PC-9 (cell line): Measurements from ENCODE around the gene LRGUK. TPM values are rescaled to one million over a fixed set of nuclear protein-coding genes. Genes with fewer than 3 reads are reported as not detected.

ENCODE experiments used
- BruUV-seq: library from RNA; stranded (reverse); fragments of 400-500 nt; replicated peaks from 2 replicates; lab custom pipeline; 2021; lab: Mats Ljungman, UMichigan
- CTCF ChIA-PET: fragments of 300-600 bp; sonication (Branson Sonifier 250); formaldehyde crosslinking; loops from one replicate; lab custom pipeline; 2022; ENCODE audit warnings: antibody characterized with exemption; lab: Charles Lee
- POLR2A ChIA-PET: fragments of 300-600 bp; sonication (Branson Sonifier 250); formaldehyde crosslinking; loops from one replicate; lab custom pipeline; 2022; ENCODE audit warnings: antibody characterized with exemption; ENCODE audit not compliant: unreplicated experiment; lab: Charles Lee
- DNase-seq, 2 experiments: peaks; one replicate each; pipeline versions ENCODE4 v3.0.0 to v3.0.0-alpha.2; 2015 to 2022; ENCODE audit warnings: mixed read lengths in 1 of 2
- H2AFZ ChIP-seq: fragments of 200-600 bp; sonication (generic); 2 replicates; pipeline ENCODE4 v1.8.1; 2017; ENCODE audit warnings: antibody characterized with exemption
- H3F3A ChIP-seq: fragments of 200-600 bp; sonication (generic); 2 replicates; pipeline ENCODE4 v1.8.1; 2017; ENCODE audit warnings: antibody characterized with exemption, mild to moderate bottlenecking, low read depth; ENCODE audit not compliant: insufficient read depth
- H3K27ac ChIP-seq: fragments of 200-600 bp; sonication (generic); 2 replicates; pipeline ENCODE4 v1.6.1; 2016; ENCODE audit warnings: mixed run types
- H3K27me3 ChIP-seq: fragments of 200-600 bp; sonication (generic); 2 replicates; pipeline ENCODE4 v1.6.1; 2016; ENCODE audit warnings: low read depth, mixed run types; ENCODE audit not compliant: insufficient read depth
- H3K36me3 ChIP-seq: fragments of 200-600 bp; sonication (generic); 2 replicates; pipeline ENCODE4 v1.6.1; 2016; ENCODE audit warnings: low read depth, mixed run types
- H3K4me1 ChIP-seq: fragments of 200-600 bp; sonication (generic); replicated peaks from 2 replicates; pipeline ENCODE4 v1.6.1; 2016; ENCODE audit warnings: mixed run types; ENCODE audit not compliant: insufficient read depth
- H3K4me2 ChIP-seq: fragments of 200-600 bp; sonication (generic); 2 replicates; pipeline ENCODE4 v1.6.1; 2017; ENCODE audit warnings: mixed run types
- H3K4me3 ChIP-seq: fragments of 200-600 bp; sonication (generic); 2 replicates; pipeline ENCODE4 v1.6.1; 2016; ENCODE audit warnings: mixed run types
- H3K79me2 ChIP-seq: fragments of 200-600 bp; sonication (generic); 2 replicates; pipeline ENCODE4 v1.6.1; 2017; ENCODE audit warnings: low read depth, mixed run types
- H3K9me2 ChIP-seq: fragments of 200-600 bp; sonication (generic); 2 replicates; pipeline ENCODE4 v1.8.1; 2017; ENCODE audit warnings: mild to moderate bottlenecking; ENCODE audit not compliant: insufficient read depth
- H3K9me3 ChIP-seq: fragments of 200-600 bp; sonication (generic); 2 replicates; pipeline ENCODE4 v1.8.1; 2016; ENCODE audit warnings: low read depth; ENCODE audit not compliant: insufficient read depth
- H4K20me1 ChIP-seq: fragments of 200-600 bp; sonication (generic); 2 replicates; pipeline ENCODE4 v1.8.1; 2017; ENCODE audit not compliant: insufficient read depth
- CTCF ChIP-seq: fragments of 200-600 bp; sonication (generic); conservative IDR thresholded peaks from 2 replicates; pipeline ENCODE4 v1.6.1; 2017; ENCODE audit warnings: mixed run types, antibody characterized with exemption, mild to moderate bottlenecking, moderate library complexity
- EZH2 ChIP-seq: fragments of 200-600 bp; sonication (generic); IDR thresholded peaks from 2 replicates; pipeline ENCODE4 v1.8.0; 2017; ENCODE audit warnings: antibody characterized with exemption, low read depth
- intact Hi-C: fragments of 100-400 bp; cut with micrococcal nuclease; formaldehyde crosslinking; loops from one replicate; pipeline ENCODE4 v1.10.0; 2022; ENCODE audit not compliant: unreplicated experiment
- total RNA-seq: library from RNA; stranded (reverse); gene quantifications from 2 replicates; pipeline ENCODE4 v1.2.3, GENCODE V29; 2021

LRGUK gene
- total RNA-seq, 1 experiment from 2014 or later, result 2.3 TPM

GRCh38 chr7:134182078-134182477, 54.9 kb downstream of the LRGUK start:
- no TSS peak for BruUV-seq
- TF ChIP-seq EZH2, result no peak
- TF ChIP-seq CTCF, result no peak
- H3K27me3 ChIP-seq, result no peaks in the 10 kb centered on the region
- no peak overlapping the region for H3K27ac ChIP-seq
- no peaks in the 10 kb centered on the region for H3K4me1 ChIP-seq
- no peak overlapping the region for H3K4me3 ChIP-seq
- ChIA-PET CTCF (no interaction called here), POLR2A (no interaction called here)
- no peaks in the 10 kb centered on the region for H3K9me3 ChIP-seq
- H3K4me2 ChIP-seq, result no peak overlapping the region
- DNase-seq, result no peak
- no peaks in the 10 kb centered on the region for H3F3A ChIP-seq
- no peaks in the 10 kb centered on the region for H3K36me3 ChIP-seq
- H2AFZ ChIP-seq, result no peak overlapping the region
- no peaks in the 10 kb centered on the region for H3K9me2 ChIP-seq
- intact Hi-C loops, result no loop called here
- no peaks in the 10 kb centered on the region for H4K20me1 ChIP-seq
- H3K79me2 ChIP-seq, result no peaks in the 10 kb centered on the region

- H3K4me2 ChIP-seq, result no peak overlapping the region
- POLR2A ChIA-PET, result no interaction called here
- no TSS peak for BruUV-seq
- H3K27ac ChIP-seq, result no peak overlapping the region
- DNase-seq, result no peak
- no peak overlapping the region for H2AFZ ChIP-seq
- no peak overlapping the region for H3K4me3 ChIP-seq
- H3K4me1 ChIP-seq, result no peaks in the 10 kb centered on the region
- intact Hi-C loops, result no loop called here
- H3K36me3 ChIP-seq, result no peaks in the 10 kb centered on the region
- H3K79me2 ChIP-seq, result no peaks in the 10 kb centered on the region
- CTCF ChIA-PET, result no interaction called here
- no peaks in the 10 kb centered on the region for H4K20me1 ChIP-seq
- H3K9me3 ChIP-seq, result no peaks in the 10 kb centered on the region; the same call in 1 of the 2 replicates
- H3F3A ChIP-seq, result no peaks in the 10 kb centered on the region
- TF ChIP-seq EZH2 (no peak), CTCF (no peak)
- H3K9me2 ChIP-seq, result 0 out of 2 replicates have a peak, but pooled peaks cover 4% of the 10 kb centered on the region
- no peaks in the 10 kb centered on the region for H3K27me3 ChIP-seq
These were observed 57.6 kb downstream of the LRGUK start for GRCh38 chr7:134184767-134185166.

- no peak for DNase-seq
- intact Hi-C loops, result no loop called here
- H4K20me1 ChIP-seq, result no peaks in the 10 kb centered on the region
- H3K27ac ChIP-seq, result no peak overlapping the region
- no peak overlapping the region for H3K4me2 ChIP-seq
- no peak overlapping the region for H2AFZ ChIP-seq
- no peaks in the 10 kb centered on the region for H3F3A ChIP-seq
- TF ChIP-seq CTCF, result no peak
- TF ChIP-seq EZH2, result no peak
- no peaks in the 10 kb centered on the region for H3K79me2 ChIP-seq
- BruUV-seq, result no TSS peak
- H3K4me3 ChIP-seq, result no peak overlapping the region
- no peaks in the 10 kb centered on the region; the same call in 1 of the 2 replicates for H3K9me3 ChIP-seq
- H3K36me3 ChIP-seq, result no peaks in the 10 kb centered on the region
- H3K4me1 ChIP-seq, result no peaks in the 10 kb centered on the region
- CTCF ChIA-PET, result no interaction called here
- no peaks in the 10 kb centered on the region for H3K27me3 ChIP-seq
- 0 out of 2 replicates have a peak, but pooled peaks cover 4% of the 10 kb centered on the region for H3K9me2 ChIP-seq
- POLR2A ChIA-PET, result no interaction called here
These were observed 58.9 kb downstream of the LRGUK start for GRCh38 chr7:134186027-134186426.
